ENCODE data around the gene ZNF536.

DNA sequence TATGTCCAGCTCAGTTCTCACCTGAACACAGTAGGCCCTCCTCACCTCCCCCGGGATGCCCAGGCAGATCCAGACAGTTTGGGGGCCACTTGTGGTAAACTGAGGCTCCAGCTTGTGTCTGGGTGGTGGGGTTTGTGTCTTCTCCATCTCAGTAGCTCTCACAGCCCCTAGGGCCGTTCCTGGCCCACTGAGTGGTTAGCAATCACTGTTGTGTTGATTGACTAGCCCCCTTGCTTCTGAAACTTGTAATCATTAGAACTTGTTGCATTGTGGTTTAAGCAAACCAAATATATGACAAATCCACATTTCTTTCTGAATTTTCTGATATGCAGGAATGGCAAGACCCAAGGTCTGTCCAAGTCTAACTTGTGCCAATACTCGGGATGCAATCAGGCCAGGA, 13.9 kb upstream of the ZNF536 start:
- TF ChIP-seq EZH2 (IDR thresholded peaks at IDR 0.05; ENCODE audit: borderline replicate concordance, low read depth, low read length) (no peak), MTA2 (IDR thresholded peaks at IDR 0.05; ENCODE audit: low read depth) (no peak), CTCF (IDR thresholded peaks at IDR 0.05 in 2 of 3, conservative IDR thresholded peaks at IDR 0.05 in 1 of 3; ENCODE audit: insufficient read depth in 2 of 3, low read depth in 1 of 3, low read length in 3 of 3) (no peak), FOXM1 (IDR thresholded peaks at IDR 0.05; ENCODE audit: low read depth) (no peak), FOXM1 (CRISPR knock-in tag; IDR thresholded peaks at IDR 0.05; ENCODE audit: low read depth) (no peak), FOS (IDR thresholded peaks at IDR 0.05; ENCODE audit: extremely low read depth, insufficient read length) (no peak), ZKSCAN8 (CRISPR knock-in tag; IDR thresholded peaks at IDR 0.05) (no peak), CBX5 (IDR thresholded peaks at IDR 0.05; ENCODE audit: borderline replicate concordance, low read depth) (no peak), BRCA1 (IDR thresholded peaks at IDR 0.05) (no peak), BRCA1 (CRISPR knock-in tag; IDR thresholded peaks at IDR 0.05) (no peak), ILF3 (IDR thresholded peaks at IDR 0.05; ENCODE audit: borderline replicate concordance) (no peak), XRCC4 (IDR thresholded peaks at IDR 0.05; ENCODE audit: extremely low read depth, insufficient read depth, insufficient read length) (no peak)
- TF ChIP-seq, protein P1, sequence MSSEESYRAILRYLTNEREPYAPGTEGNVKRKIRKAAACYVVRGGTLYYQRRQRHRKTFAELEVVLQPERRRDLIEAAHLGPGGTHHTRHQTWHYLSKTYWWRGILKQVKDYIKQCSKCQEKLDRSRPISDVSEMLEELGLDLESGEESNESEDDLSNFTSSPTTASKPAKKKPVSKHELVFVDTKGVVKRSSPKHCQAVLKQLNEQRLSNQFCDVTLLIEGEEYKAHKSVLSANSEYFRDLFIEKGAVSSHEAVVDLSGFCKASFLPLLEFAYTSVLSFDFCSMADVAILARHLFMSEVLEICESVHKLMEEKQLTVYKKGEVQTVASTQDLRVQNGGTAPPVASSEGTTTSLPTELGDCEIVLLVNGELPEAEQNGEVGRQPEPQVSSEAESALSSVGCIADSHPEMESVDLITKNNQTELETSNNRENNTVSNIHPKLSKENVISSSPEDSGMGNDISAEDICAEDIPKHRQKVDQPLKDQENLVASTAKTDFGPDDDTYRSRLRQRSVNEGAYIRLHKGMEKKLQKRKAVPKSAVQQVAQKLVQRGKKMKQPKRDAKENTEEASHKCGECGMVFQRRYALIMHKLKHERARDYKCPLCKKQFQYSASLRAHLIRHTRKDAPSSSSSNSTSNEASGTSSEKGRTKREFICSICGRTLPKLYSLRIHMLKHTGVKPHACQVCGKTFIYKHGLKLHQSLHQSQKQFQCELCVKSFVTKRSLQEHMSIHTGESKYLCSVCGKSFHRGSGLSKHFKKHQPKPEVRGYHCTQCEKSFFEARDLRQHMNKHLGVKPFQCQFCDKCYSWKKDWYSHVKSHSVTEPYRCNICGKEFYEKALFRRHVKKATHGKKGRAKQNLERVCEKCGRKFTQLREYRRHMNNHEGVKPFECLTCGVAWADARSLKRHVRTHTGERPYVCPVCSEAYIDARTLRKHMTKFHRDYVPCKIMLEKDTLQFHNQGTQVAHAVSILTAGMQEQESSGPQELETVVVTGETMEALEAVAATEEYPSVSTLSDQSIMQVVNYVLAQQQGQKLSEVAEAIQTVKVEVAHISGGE (CRISPR knock-in tag; IDR thresholded peaks at IDR 0.05) = no peak
